ENCODE data around the gene BCL2L13. TPM values are rescaled to one million over a fixed set of nuclear protein-coding genes. Genes with fewer than 3 reads are reported as not detected.
A peak's percentile ranks its signal among the peaks of the same experiment; 100 is the strongest.
"Not testable (repeated sequence)": the region's sequence is repeated elsewhere in the genome, so short reads cannot be mapped to it uniquely, and the experiment has no call there.

BCL2L13 gene
- total and polyA plus RNA-seq, 8 donors = 13.7 to 74.1 (median 30.6) TPM

DNA sequence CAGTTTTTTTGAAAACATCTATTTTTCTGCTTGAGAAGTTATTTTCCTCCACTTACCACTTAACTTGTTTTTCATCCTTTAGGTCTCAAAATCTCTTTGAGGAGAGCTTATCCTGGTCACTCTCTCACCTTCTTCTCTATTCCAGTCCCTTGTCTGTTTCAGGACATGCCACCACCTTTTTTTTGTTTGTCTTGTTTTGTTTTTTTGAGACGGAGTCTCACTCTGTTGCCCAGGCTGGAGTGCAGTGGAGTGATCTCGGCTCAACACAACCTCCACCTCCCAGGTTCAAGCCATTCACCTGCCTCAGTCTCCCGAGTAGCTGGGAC is 4.6 kb upstream of the BCL2L13 start:
- intact Hi-C loops (cut with DNase I; ENCODE audit: low total_unique reads) = no loop called here
- DNase-seq = no peak
- H3K4me3 ChIP-seq = no peak overlapping the region

DNA sequence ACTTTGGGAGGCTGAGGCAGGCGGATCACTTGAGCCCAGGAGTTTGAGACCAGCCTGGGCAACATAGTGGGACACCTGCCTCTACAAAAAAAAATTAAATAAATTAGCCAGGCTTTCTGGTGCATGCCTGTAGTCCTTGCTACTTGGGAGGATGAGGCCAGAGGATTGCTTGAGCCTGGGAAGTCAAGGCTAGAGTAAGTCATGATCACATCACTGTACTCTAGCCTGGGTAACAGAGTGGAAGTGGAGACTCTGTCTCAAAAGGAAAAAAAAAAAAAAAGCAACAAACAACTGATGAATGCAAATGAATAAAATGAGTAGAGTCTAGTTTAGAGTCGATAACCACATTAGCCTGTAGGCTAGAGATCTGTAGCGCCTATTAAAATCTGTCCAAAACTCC is 3.9 kb upstream of the BCL2L13 start:
- TF ChIP-seq POLR2A (IDR thresholded peaks at IDR 0.05) = no peak
- TF ChIP-seq, protein P1, sequence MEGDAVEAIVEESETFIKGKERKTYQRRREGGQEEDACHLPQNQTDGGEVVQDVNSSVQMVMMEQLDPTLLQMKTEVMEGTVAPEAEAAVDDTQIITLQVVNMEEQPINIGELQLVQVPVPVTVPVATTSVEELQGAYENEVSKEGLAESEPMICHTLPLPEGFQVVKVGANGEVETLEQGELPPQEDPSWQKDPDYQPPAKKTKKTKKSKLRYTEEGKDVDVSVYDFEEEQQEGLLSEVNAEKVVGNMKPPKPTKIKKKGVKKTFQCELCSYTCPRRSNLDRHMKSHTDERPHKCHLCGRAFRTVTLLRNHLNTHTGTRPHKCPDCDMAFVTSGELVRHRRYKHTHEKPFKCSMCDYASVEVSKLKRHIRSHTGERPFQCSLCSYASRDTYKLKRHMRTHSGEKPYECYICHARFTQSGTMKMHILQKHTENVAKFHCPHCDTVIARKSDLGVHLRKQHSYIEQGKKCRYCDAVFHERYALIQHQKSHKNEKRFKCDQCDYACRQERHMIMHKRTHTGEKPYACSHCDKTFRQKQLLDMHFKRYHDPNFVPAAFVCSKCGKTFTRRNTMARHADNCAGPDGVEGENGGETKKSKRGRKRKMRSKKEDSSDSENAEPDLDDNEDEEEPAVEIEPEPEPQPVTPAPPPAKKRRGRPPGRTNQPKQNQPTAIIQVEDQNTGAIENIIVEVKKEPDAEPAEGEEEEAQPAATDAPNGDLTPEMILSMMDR (IDR thresholded peaks at IDR 0.05) = no peak
- TF ChIP-seq EP300 (IDR thresholded peaks at IDR 0.05) = no peak
- no peak for TF ChIP-seq POLR2AphosphoS5 (IDR thresholded peaks at IDR 0.05)
- Histone ChIP-seq H3K4me1 (peaks cover 11 to 16% (median 12%) of the 10 kb centered on the region in 4 donors), H3K36me3 (no peaks in the 10 kb centered on the region), H3K27ac (no peak overlapping the region), H3K27me3 (no peaks in the 10 kb centered on the region), H3K4me3 (no peak overlapping the region), H3K9me3 (no peaks in the 10 kb centered on the region)
- DNase-seq = no peak
- intact Hi-C loops (cut with DNase I; ENCODE audit: low total_unique reads) = no loop called here
- WGBS, 5 donors = 89 to 95% (median 94%) methylated on average over 3 of the region's 3 CpGs

More for the DNA sequence above, 4.6 kb upstream of the BCL2L13 start:
- TF ChIP-seq EP300 (IDR thresholded peaks at IDR 0.05) (no peak), POLR2AphosphoS5 (IDR thresholded peaks at IDR 0.05) (no peak), POLR2A (IDR thresholded peaks at IDR 0.05) (no peak)
- TF ChIP-seq, protein P1 (IDR thresholded peaks at IDR 0.05) = no peak
- H3K27me3 ChIP-seq = no peaks in the 10 kb centered on the region
- no peaks in the 10 kb centered on the region for H3K36me3 ChIP-seq
- H3K4me1 ChIP-seq = peaks cover 6 to 18% (median 10%) of the 10 kb centered on the region in 4 donors
- no peaks in the 10 kb centered on the region for H3K9me3 ChIP-seq
- 80 to 89% (median 88%) methylated on average over 3 of the region's 3 CpGs for WGBS, 5 donors
- H3K27ac ChIP-seq = peak overlapping the region in 2 of 5 donors; percentile 7 to 22

DNA sequence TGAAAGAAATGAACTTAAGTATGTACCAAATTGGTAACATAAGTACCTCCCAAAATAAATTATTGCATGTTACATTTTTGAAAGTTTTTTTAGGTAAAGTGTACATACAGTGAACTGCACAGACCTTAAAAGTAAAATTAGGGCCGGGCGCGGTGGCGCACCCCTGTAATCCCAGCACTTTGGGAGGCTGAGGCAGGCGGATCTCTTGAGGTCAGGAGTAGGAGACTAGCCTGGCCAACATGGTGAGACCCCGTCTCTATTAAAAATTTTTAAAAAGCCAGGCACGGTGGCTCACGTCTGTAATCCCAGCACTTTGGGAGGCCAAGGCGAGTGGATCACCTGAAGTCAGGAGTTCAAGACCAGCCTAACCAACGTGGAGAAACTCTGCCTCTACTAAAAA is 1.7 kb upstream of the BCL2L13 start:
- H3K36me3 ChIP-seq; intact Hi-C loops (cut with DNase I; ENCODE audit: low total_unique reads); DNase-seq; H3K27me3 ChIP-seq; H3K4me3 ChIP-seq; H3K9me3 ChIP-seq; H3K27ac ChIP-seq: not testable (repeated sequence)
- 86 to 93% (median 89%) methylated on average over 10 of the region's 10 CpGs for WGBS, 5 donors
- peaks cover 17 to 26% (median 22%) of the 10 kb centered on the region in 4 donors for H3K4me1 ChIP-seq

DNA sequence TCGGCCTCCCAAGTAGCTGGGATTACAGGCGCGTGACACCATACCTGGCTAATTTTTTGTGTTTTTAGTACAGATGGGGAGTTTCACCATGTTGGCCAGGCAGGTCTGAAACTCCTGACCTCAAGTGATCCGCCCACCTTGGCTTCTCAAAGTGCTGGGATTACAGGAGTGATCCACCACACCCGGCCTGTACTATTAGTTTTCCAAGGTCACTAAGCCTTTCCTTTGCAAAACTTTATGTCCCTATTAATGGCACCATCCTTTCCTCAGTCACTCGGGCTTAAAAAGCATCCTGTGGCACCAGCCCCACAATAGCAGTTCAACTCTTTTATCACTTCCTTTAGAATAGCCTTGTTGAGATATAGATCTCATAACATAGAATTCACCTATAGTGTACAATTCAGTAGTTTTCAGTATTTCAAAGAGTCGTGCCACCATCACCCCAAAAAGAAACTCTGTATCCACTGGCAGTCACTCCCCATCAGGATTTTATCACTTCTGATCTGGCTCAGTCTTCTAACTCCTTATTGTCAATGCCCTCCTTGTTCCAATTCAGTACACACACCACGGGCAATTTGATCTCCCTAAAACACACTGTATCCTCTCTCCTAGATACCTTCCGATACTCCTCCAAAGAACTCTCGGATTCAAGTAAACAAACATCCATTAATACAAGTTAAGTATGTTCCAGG is 921 bp upstream of the BCL2L13 start:
- intact Hi-C loops (cut with DNase I; ENCODE audit: low total_unique reads) = no loop called here
- DNase-seq = peak in 1 of 2 donors; percentile 20
- 46 to 50% (median 49%) methylated on average over 10 of the region's 10 CpGs for WGBS, 5 donors

DNA sequence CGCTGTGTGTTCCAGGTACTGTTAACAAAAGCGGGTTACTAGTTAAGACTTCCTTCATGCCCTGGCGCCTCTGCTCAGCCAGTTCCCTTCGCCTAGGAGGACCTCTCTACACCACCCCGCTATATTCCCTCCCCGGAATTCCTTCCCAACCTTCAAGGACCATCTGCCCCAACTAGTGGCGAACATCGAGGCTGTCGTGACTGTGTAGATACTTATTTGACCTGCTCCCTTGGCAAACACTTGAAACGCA is 450 bp upstream of the BCL2L13 start:
- intact Hi-C loops (cut with DNase I; ENCODE audit: low total_unique reads) = no loop called here
- WGBS, 5 donors = 0 to 1% (median 0%) methylated on average over 10 of the region's 10 CpGs
- no peaks in the 10 kb centered on the region for H3K27me3 ChIP-seq
- H3K9me3 ChIP-seq = no peaks in the 10 kb centered on the region
- peak overlapping the region; percentile 56 to 89 (median 64) for H3K4me3 ChIP-seq
- DNase-seq = no peak
- H3K36me3 ChIP-seq = peaks cover 0 to 8% (median 0%) of the 10 kb centered on the region in 4 donors
- H3K4me1 ChIP-seq = peaks cover 17 to 26% (median 22%) of the 10 kb centered on the region in 4 donors
- TF ChIP-seq POLR2A (IDR thresholded peaks at IDR 0.05) (no peak), POLR2AphosphoS5 (IDR thresholded peaks at IDR 0.05) (no peak), EP300 (IDR thresholded peaks at IDR 0.05) (no peak)
- TF ChIP-seq, protein P1 (IDR thresholded peaks at IDR 0.05) = no peak
- H3K27ac ChIP-seq = peak overlapping the region; percentile 98 to 100 (median 99)

More for the DNA sequence above, 921 bp upstream of the BCL2L13 start:
- Histone ChIP-seq H3K27ac (peak overlapping the region; percentile 98 to 100 (median 99)), H3K4me3 (peak overlapping the region; percentile 56 to 89 (median 64)), H3K9me3 (no peaks in the 10 kb centered on the region), H3K36me3 (peaks cover 0 to 8% (median 0%) of the 10 kb centered on the region in 4 donors), H3K4me1 (peaks cover 17 to 26% (median 22%) of the 10 kb centered on the region in 4 donors), H3K27me3 (no peaks in the 10 kb centered on the region)
- TF ChIP-seq POLR2A (IDR thresholded peaks at IDR 0.05) (no peak), POLR2AphosphoS5 (IDR thresholded peaks at IDR 0.05) (no peak), EP300 (IDR thresholded peaks at IDR 0.05) (no peak)
- TF ChIP-seq, protein P1 (IDR thresholded peaks at IDR 0.05) = no peak

Measured in stomach (tissue), 9 donors.